Left ventricle myocardium inferior (tissue), 1 donor: ENCODE data around the gene COL11A1. TPM values are rescaled to one million over a fixed set of nuclear protein-coding genes. Genes with fewer than 3 reads are reported as not detected.
"Not testable (repeated sequence)": the region's sequence is repeated elsewhere in the genome, so short reads cannot be mapped to it uniquely, and the experiment has no call there.

Source experiments
- DNase-seq: peaks from one replicate; pipeline ENCODE4 v3.0.0-alpha.2; 2020
- H3K27ac ChIP-seq: fragments of 200-600 bp; replicated peaks from 2 replicates; pipeline ENCODE4 v1.8.0; 2021
- H3K27me3 ChIP-seq: fragments of 200-600 bp; 2 replicates; pipeline ENCODE4 v1.8.0; 2021; ENCODE audit warnings: low read depth
- H3K36me3 ChIP-seq: fragments of 200-600 bp; 2 replicates; pipeline ENCODE4 v1.8.0; 2021
- H3K4me1 ChIP-seq: fragments of 200-600 bp; 2 replicates; pipeline ENCODE4 v1.8.0; 2021
- H3K4me3 ChIP-seq: fragments of 200-600 bp; 2 replicates; pipeline ENCODE4 v1.8.0; 2021; ENCODE audit warnings: mild to moderate bottlenecking, moderate library complexity
- H3K9me3 ChIP-seq: fragments of 200-600 bp; replicated peaks from 2 replicates; pipeline ENCODE4 v1.8.0; 2021
- CTCF ChIP-seq: fragments of 200-600 bp; IDR thresholded peaks from 2 replicates; pipeline ENCODE4 v1.8.0; 2021; ENCODE audit warnings: antibody characterized with exemption, mild to moderate bottlenecking, borderline replicate concordance
- intact Hi-C: fragments of 100-400 bp; cut with micrococcal nuclease; formaldehyde crosslinking; loops from one replicate; pipeline ENCODE4 v1.11.0; 2022
- total RNA-seq: library from RNA; stranded (reverse); fragmentation: NEBNext Ultra II Directional; extraction: Animal tissue kit (Norgen Biotek cat#: 25700); gene quantifications from one replicate; pipeline ENCODE4 v1.2.1, GENCODE V29; 2021
- donor health status: DM: no; HTN: yes; CAD: no; lungs with severe emphysema.

Gene COL11A1
- total RNA-seq, 1 donor from 2014 or later, result not detected

GRCh38 chr1:103058391-103058790 is 49.9 kb downstream of the COL11A1 start:
- no peak for TF ChIP-seq CTCF

GRCh38 chr1:103056423-103056822 is 51.9 kb downstream of the COL11A1 start:
- Histone ChIP-seq H3K4me3 (no peak overlapping the region), H3K4me1 (no peaks in the 10 kb centered on the region), H3K9me3 (no peaks in the 10 kb centered on the region), H3K27ac (no peak overlapping the region), H3K27me3 (no peaks in the 10 kb centered on the region), H3K36me3 (no peaks in the 10 kb centered on the region)
- intact Hi-C loops, result no loop called here
- DNase-seq, result no peak
- TF ChIP-seq CTCF, result no peak

More at GRCh38 chr1:103058391-103058790, 49.9 kb downstream of the COL11A1 start:
- Histone ChIP-seq H3K9me3 (no peaks in the 10 kb centered on the region), H3K27ac (no peak overlapping the region), H3K4me3 (no peak overlapping the region), H3K27me3 (no peaks in the 10 kb centered on the region), H3K4me1 (no peaks in the 10 kb centered on the region), H3K36me3 (no peaks in the 10 kb centered on the region)
- no peak for DNase-seq
- intact Hi-C loops, result no loop called here

GRCh38 chr1:103028110-103028509 is 80.2 kb downstream of the COL11A1 start:
- H3K27me3 ChIP-seq, H3K4me3 ChIP-seq, H3K9me3 ChIP-seq, H3K27ac ChIP-seq, H3K36me3 ChIP-seq, intact Hi-C loops, DNase-seq, H3K4me1 ChIP-seq: not testable (repeated sequence)

- TF ChIP-seq CTCF, result no peak
- intact Hi-C loops, result no loop called here
- no peak overlapping the region for H3K27ac ChIP-seq
- no peaks in the 10 kb centered on the region for H3K27me3 ChIP-seq
- H3K4me3 ChIP-seq, result no peak overlapping the region
- DNase-seq, result no peak
- no peaks in the 10 kb centered on the region for H3K4me1 ChIP-seq
- H3K36me3 ChIP-seq, result no peaks in the 10 kb centered on the region
- no peaks in the 10 kb centered on the region for H3K9me3 ChIP-seq
These were observed 82.4 kb downstream of the COL11A1 start for GRCh38 chr1:103025858-103026409.

- Histone ChIP-seq H3K27me3 (no peaks in the 10 kb centered on the region), H3K9me3 (no peaks in the 10 kb centered on the region), H3K36me3 (no peaks in the 10 kb centered on the region), H3K4me1 (no peaks in the 10 kb centered on the region), H3K4me3 (no peak overlapping the region), H3K27ac (no peak overlapping the region)
- intact Hi-C loops, result no loop called here
- TF ChIP-seq CTCF, result no peak
- no peak for DNase-seq
These were observed 84.3 kb downstream of the COL11A1 start for GRCh38 chr1:103024051-103024450.

- intact Hi-C loops, result no loop called here
These were observed 106.3 kb downstream of the COL11A1 start for GRCh38 chr1:103002005-103002404.

More at GRCh38 chr1:103002005-103002404, 106.3 kb downstream of the COL11A1 start:
- Histone ChIP-seq H3K27ac (no peak overlapping the region), H3K9me3 (no peaks in the 10 kb centered on the region), H3K27me3 (no peaks in the 10 kb centered on the region), H3K4me3 (no peak overlapping the region), H3K36me3 (no peaks in the 10 kb centered on the region), H3K4me1 (no peaks in the 10 kb centered on the region)
- DNase-seq, result no peak
- TF ChIP-seq CTCF, result no peak
